ENCODE measurements around the gene CHURC1. TPM values are rescaled to one million over a fixed set of nuclear protein-coding genes. Genes with fewer than 3 reads are reported as not detected.

Gene CHURC1
- total RNA-seq, 1 donor from 2014 or later = 38.6 TPM

GRCh38 chr14:64938972-64939816 is 24.9 kb downstream of the CHURC1 start:
- ATAC-seq = no peak

GRCh38 chr14:64939817-64940190 is 25.5 kb downstream of the CHURC1 start:
- ATAC-seq = no peak

- no peak for ATAC-seq
These were observed 26.2 kb downstream of the CHURC1 start for GRCh38 chr14:64940336-64940910.

GRCh38 chr14:64942531-64943111 is 28.4 kb downstream of the CHURC1 start, which contains the start of gene GPX2:
Gene GPX2, minus strand, starts transcription at chr14:64942745. Its CDS starts 19 bp downstream, at chr14:64942726.
- ATAC-seq = peak; percentile 92

- no peak for ATAC-seq
These were observed 29.3 kb downstream of the CHURC1 start for GRCh38 chr14:64943556-64943955.

- ATAC-seq = peak; percentile 21
These were observed 29.8 kb downstream of the CHURC1 start for GRCh38 chr14:64944041-64944440.

- ATAC-seq = no peak
These were observed 30.6 kb downstream of the CHURC1 start for GRCh38 chr14:64944861-64945260.

- ATAC-seq = no peak
These were observed 31.4 kb downstream of the CHURC1 start for GRCh38 chr14:64945431-64946178.

- ATAC-seq = no peak
These were observed 32.2 kb downstream of the CHURC1 start for GRCh38 chr14:64946310-64947045.

GRCh38 chr14:64947710-64948611 is 33.7 kb downstream of the CHURC1 start:
- no peak for ATAC-seq

- ATAC-seq = no peak
These were observed 34.5 kb downstream of the CHURC1 start for GRCh38 chr14:64948612-64949210.

- no peak for ATAC-seq
These were observed 36.6 kb downstream of the CHURC1 start for GRCh38 chr14:64950889-64951288.

- no peak for ATAC-seq
These were observed 37.0 kb downstream of the CHURC1 start for GRCh38 chr14:64951291-64951690.

- ATAC-seq = no peak
These were observed 37.5 kb downstream of the CHURC1 start for GRCh38 chr14:64951724-64952123.

GRCh38 chr14:64952598-64953309 is 38.5 kb downstream of the CHURC1 start:
- no peak for ATAC-seq

- no peak for ATAC-seq
These were observed 39.0 kb downstream of the CHURC1 start for GRCh38 chr14:64953310-64953654.

- no peak for ATAC-seq
These were observed 39.4 kb downstream of the CHURC1 start for GRCh38 chr14:64953661-64954060.

GRCh38 chr14:64954491-64955240 is 40.4 kb downstream of the CHURC1 start:
- ATAC-seq = no peak

- no peak for ATAC-seq
These were observed 41.0 kb downstream of the CHURC1 start for GRCh38 chr14:64955297-64955696.

Measured in esophagus mucosa (tissue), 1 donor.